ENCODE data around the gene ADRM1. TPM values are rescaled to one million over a fixed set of nuclear protein-coding genes. Genes with fewer than 3 reads are reported as not detected.

The ADRM1 gene, protein sequence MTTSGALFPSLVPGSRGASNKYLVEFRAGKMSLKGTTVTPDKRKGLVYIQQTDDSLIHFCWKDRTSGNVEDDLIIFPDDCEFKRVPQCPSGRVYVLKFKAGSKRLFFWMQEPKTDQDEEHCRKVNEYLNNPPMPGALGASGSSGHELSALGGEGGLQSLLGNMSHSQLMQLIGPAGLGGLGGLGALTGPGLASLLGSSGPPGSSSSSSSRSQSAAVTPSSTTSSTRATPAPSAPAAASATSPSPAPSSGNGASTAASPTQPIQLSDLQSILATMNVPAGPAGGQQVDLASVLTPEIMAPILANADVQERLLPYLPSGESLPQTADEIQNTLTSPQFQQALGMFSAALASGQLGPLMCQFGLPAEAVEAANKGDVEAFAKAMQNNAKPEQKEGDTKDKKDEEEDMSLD
- 166 TPM for polyA plus RNA-seq (2013, experiment 1 of 2)
- 164 TPM for polyA plus RNA-seq (2013, experiment 2 of 2)

DNA sequence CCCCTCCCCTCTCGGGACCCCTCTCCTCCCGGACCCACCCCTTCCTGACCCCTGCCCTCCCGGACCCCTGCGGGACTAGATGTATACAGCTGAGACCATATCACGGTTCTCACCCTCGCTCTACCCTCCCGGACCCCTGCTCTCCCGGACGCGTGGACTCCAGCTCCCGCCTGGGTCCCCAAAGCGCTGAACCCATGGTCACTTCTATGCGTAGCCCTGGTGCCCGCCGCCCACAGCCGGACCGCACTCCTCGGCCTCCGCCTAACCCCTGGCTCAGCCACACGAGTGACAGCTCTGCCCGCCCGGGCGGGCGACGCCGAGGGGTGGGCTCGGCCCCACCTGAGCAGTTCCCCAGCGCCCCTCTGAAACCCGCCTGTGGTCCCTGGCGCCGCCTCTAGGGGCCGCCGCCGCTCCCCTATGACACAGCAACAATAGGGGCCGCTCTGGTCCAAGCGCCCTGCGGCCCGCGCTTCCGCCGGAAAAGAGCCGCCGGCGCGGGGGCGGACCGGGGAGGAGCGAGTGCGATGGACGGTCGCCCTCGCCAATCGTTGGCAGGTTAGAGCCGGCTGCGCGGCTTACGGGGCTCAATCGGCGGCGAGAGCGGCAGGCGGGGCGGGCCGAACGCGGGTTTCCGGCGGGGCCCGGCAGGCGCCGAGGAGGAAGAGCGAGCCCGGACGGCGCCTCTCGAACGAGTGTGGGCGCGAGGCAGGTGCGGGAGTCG, at the start of gene ADRM1:
ADRM1 (plus strand) TSS at position 657 of the 721 bp plus-strand sequence. CDS start 572 bp downstream, outside the sequence.
- H3K79me2 ChIP-seq (ENCODE audit: control insufficient read depth, insufficient read depth, low read length) = peaks cover 33% of the 10 kb centered on the region
- peak within 1 kb of the TSS; percentile 96 for H3K18ac ChIP-seq (ENCODE audit: low read length)
- peak within 1 kb of the TSS; percentile 95 for H3K4ac ChIP-seq (ENCODE audit: low read depth, low read length)
- H4K5ac ChIP-seq (ENCODE audit: low read length) = no peak within 1 kb of the TSS
- peak within 1 kb of the TSS; percentile 39 for H4K8ac ChIP-seq (ENCODE audit: low read depth, low read length)
- H3K4me2 ChIP-seq (ENCODE audit: low read length) = peak within 1 kb of the TSS; percentile 97
- peak within 1 kb of the TSS; percentile 97 for H3K9ac ChIP-seq (ENCODE audit: low read length)
- H3K23ac ChIP-seq (ENCODE audit: low read length) = peak within 1 kb of the TSS; percentile 98
- H2BK15ac ChIP-seq (replicated peaks; ENCODE audit: low read depth) = peak within 1 kb of the TSS; percentile 78
- peak within 1 kb of the TSS; percentile 99 for H3K27ac ChIP-seq (ENCODE audit: low read depth, low read length)
- DNase-seq = peak; percentile 98
- H3K56ac ChIP-seq (ENCODE audit: low read length) = peak within 1 kb of the TSS; percentile 100
- no CpG with 5 or more reads among the region's 81 CpGs for WGBS (ENCODE audit: extremely low coverage, insufficient coverage, low lambda C conversion rate)
- H3K79me1 ChIP-seq (ENCODE audit: low read length) = peaks cover 4% of the 10 kb centered on the region
- H3K27me3 ChIP-seq (ENCODE audit: insufficient read depth, low read length, poor library complexity) = no peaks in the 10 kb centered on the region
- H3K4me1 ChIP-seq (ENCODE audit: control insufficient read depth, low read depth, low read length) = peaks cover 2% of the 10 kb centered on the region
- H2BK5ac ChIP-seq (ENCODE audit: low read length) = peak within 1 kb of the TSS; percentile 98
- H2AK5ac ChIP-seq (ENCODE audit: low read length) = no peak within 1 kb of the TSS
- peak within 1 kb of the TSS; percentile 63 for H2BK120ac ChIP-seq (ENCODE audit: low read depth, low read length)
- H3K36me3 ChIP-seq (ENCODE audit: control insufficient read depth, insufficient read depth, low read length) = peaks cover 10% of the 10 kb centered on the region
- H3K4me3 ChIP-seq (ENCODE audit: low read length) = peak within 1 kb of the TSS; percentile 76

DNA sequence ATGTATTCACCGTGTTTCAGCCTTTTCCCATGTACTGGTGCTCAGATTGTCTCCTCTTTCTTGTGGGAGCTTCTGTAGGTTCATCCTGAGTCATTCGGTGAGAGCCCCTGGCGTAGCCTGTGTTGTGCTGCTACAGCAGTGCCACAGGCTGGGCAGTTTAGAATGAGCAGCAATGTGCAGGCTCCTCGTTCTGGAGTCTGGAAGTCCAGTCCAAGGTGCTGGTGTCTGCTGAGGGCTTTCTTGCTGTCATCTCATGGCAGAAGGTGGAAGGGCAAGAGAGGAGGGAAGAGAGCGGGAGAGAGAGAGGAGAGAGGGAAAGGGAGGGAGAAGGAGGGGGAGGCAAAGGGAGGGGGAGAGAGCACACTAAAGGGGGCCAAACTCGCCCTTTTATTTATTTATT, 49.4 kb upstream of the ADRM1 start:
- no peak overlapping the region for H4K5ac ChIP-seq (ENCODE audit: low read length)
- H3K23ac ChIP-seq (ENCODE audit: low read length) = no peak overlapping the region
- H3K56ac ChIP-seq (ENCODE audit: low read length) = no peak overlapping the region
- H3K36me3 ChIP-seq (ENCODE audit: control insufficient read depth, insufficient read depth, low read length) = no peaks in the 10 kb centered on the region
- H3K27me3 ChIP-seq (ENCODE audit: insufficient read depth, low read length, poor library complexity) = no peaks in the 10 kb centered on the region
- no peak overlapping the region for H2BK120ac ChIP-seq (ENCODE audit: low read depth, low read length)
- H3K4me3 ChIP-seq (ENCODE audit: low read length) = no peak overlapping the region
- H3K79me2 ChIP-seq (ENCODE audit: control insufficient read depth, insufficient read depth, low read length) = peaks cover 11% of the 10 kb centered on the region
- no peak overlapping the region for H3K18ac ChIP-seq (ENCODE audit: low read length)
- H3K27ac ChIP-seq (ENCODE audit: low read depth, low read length) = no peak overlapping the region
- peaks cover 18% of the 10 kb centered on the region for H3K79me1 ChIP-seq (ENCODE audit: low read length)
- H4K8ac ChIP-seq (ENCODE audit: low read depth, low read length) = no peak overlapping the region
- no peak overlapping the region for H2BK15ac ChIP-seq (replicated peaks; ENCODE audit: low read depth)
- H3K4me2 ChIP-seq (ENCODE audit: low read length) = no peak overlapping the region
- H3K4me1 ChIP-seq (ENCODE audit: control insufficient read depth, low read depth, low read length) = no peaks in the 10 kb centered on the region
- no peak overlapping the region for H3K9ac ChIP-seq (ENCODE audit: low read length)
- no peak for DNase-seq
- H2AK5ac ChIP-seq (ENCODE audit: low read length) = no peak overlapping the region
- no peak overlapping the region for H3K4ac ChIP-seq (ENCODE audit: low read depth, low read length)
- H2BK5ac ChIP-seq (ENCODE audit: low read length) = no peak overlapping the region
- no CpG with 5 or more reads among the region's 6 CpGs for WGBS (ENCODE audit: extremely low coverage, insufficient coverage, low lambda C conversion rate)

DNA sequence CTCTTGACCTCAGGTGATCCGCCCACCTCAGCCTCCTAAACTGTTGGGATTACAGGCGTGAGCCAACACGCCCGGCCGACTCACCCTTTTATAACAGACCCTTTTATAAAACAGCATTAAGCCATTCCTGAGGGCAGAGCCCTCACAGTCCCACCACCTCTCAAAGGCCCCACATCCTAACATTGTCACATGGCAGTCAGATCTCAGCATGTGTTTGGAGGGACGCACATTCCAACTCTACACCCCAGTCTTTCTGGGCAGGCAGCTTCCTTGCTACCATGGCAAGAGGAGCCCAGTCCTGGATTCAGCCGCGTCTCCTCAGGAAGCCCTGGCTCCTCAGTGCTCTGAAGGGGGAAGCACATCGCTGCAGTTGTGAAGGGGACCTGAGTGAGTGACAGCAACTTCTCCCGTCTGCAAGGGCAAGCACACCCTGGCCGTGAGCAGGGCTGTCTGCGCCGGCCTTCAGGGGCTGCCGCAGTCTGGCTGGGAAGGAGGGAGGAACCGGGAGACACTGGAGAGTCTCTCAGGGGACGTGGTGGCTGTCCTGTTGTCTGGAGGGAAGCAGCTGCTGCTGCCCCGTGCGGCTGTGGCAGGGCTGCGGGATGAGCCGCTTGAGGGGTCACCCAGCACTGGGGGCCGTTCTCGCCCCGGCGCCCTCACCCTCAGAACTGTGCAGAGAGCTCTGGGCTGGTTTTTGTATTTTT, 48.6 kb upstream of the ADRM1 start:
- no peak overlapping the region for H2BK120ac ChIP-seq (ENCODE audit: low read depth, low read length)
- no peak overlapping the region for H3K4me3 ChIP-seq (ENCODE audit: low read length)
- no peak overlapping the region for H2BK15ac ChIP-seq (replicated peaks; ENCODE audit: low read depth)
- H3K9ac ChIP-seq (ENCODE audit: low read length) = no peak overlapping the region
- no peak overlapping the region for H2AK5ac ChIP-seq (ENCODE audit: low read length)
- no peak for DNase-seq
- no peak overlapping the region for H4K5ac ChIP-seq (ENCODE audit: low read length)
- no peak overlapping the region for H3K4me2 ChIP-seq (ENCODE audit: low read length)
- no peak overlapping the region for H3K23ac ChIP-seq (ENCODE audit: low read length)
- peaks cover 7% of the 10 kb centered on the region for H3K79me2 ChIP-seq (ENCODE audit: control insufficient read depth, insufficient read depth, low read length)
- H3K4ac ChIP-seq (ENCODE audit: low read depth, low read length) = no peak overlapping the region
- H3K27me3 ChIP-seq (ENCODE audit: insufficient read depth, low read length, poor library complexity) = no peaks in the 10 kb centered on the region
- no peak overlapping the region for H3K27ac ChIP-seq (ENCODE audit: low read depth, low read length)
- H3K56ac ChIP-seq (ENCODE audit: low read length) = peak overlapping the region; percentile 56
- H2BK5ac ChIP-seq (ENCODE audit: low read length) = no peak overlapping the region
- peaks cover 16% of the 10 kb centered on the region for H3K79me1 ChIP-seq (ENCODE audit: low read length)
- no peak overlapping the region for H3K18ac ChIP-seq (ENCODE audit: low read length)
- no peaks in the 10 kb centered on the region for H3K4me1 ChIP-seq (ENCODE audit: control insufficient read depth, low read depth, low read length)
- WGBS (ENCODE audit: extremely low coverage, insufficient coverage, low lambda C conversion rate) = no CpG with 5 or more reads among the region's 24 CpGs
- H3K36me3 ChIP-seq (ENCODE audit: control insufficient read depth, insufficient read depth, low read length) = no peaks in the 10 kb centered on the region
- no peak overlapping the region for H4K8ac ChIP-seq (ENCODE audit: low read depth, low read length)

DNA sequence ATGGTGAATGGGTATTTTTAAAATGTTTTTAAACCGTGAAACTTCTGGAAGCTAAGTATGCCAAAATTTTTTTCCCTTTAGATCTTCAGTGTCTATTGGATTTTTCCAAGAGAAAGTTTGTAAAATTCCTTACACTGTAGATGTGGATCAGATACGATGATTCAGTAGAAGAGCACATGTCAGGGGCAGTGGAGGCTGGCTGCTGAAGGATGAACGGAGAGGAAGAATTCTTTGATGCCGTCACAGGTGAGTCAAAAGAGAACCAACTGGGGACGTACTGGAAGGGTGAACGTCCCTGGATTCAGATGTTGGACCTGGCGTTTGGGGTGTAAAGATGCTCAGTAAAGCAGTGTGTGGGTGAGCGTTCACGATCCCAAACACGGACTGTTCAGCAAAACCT, 46.8 kb upstream of the ADRM1 start:
- Histone ChIP-seq H3K4me2 (ENCODE audit: low read length) (no peak overlapping the region), H3K79me1 (ENCODE audit: low read length) (peaks cover 11% of the 10 kb centered on the region), H4K5ac (ENCODE audit: low read length) (no peak overlapping the region), H3K4me3 (ENCODE audit: low read length) (no peak overlapping the region), H2BK15ac (replicated peaks; ENCODE audit: low read depth) (no peak overlapping the region), H3K27me3 (ENCODE audit: insufficient read depth, low read length, poor library complexity) (no peaks in the 10 kb centered on the region), H3K27ac (ENCODE audit: low read depth, low read length) (no peak overlapping the region), H3K56ac (ENCODE audit: low read length) (no peak overlapping the region), H3K9ac (ENCODE audit: low read length) (no peak overlapping the region), H3K4me1 (ENCODE audit: control insufficient read depth, low read depth, low read length) (no peaks in the 10 kb centered on the region), H3K79me2 (ENCODE audit: control insufficient read depth, insufficient read depth, low read length) (peaks cover 7% of the 10 kb centered on the region), H3K4ac (ENCODE audit: low read depth, low read length) (no peak overlapping the region), H3K18ac (ENCODE audit: low read length) (no peak overlapping the region), H2BK5ac (ENCODE audit: low read length) (no peak overlapping the region), H2BK120ac (ENCODE audit: low read depth, low read length) (no peak overlapping the region), H4K8ac (ENCODE audit: low read depth, low read length) (no peak overlapping the region), H3K23ac (ENCODE audit: low read length) (no peak overlapping the region), H2AK5ac (ENCODE audit: low read length) (no peak overlapping the region), H3K36me3 (ENCODE audit: control insufficient read depth, insufficient read depth, low read length) (no peaks in the 10 kb centered on the region)
- DNase-seq = no peak
- 100% methylated on average over 1 of the region's 10 CpGs for WGBS (ENCODE audit: extremely low coverage, insufficient coverage, low lambda C conversion rate)

DNA sequence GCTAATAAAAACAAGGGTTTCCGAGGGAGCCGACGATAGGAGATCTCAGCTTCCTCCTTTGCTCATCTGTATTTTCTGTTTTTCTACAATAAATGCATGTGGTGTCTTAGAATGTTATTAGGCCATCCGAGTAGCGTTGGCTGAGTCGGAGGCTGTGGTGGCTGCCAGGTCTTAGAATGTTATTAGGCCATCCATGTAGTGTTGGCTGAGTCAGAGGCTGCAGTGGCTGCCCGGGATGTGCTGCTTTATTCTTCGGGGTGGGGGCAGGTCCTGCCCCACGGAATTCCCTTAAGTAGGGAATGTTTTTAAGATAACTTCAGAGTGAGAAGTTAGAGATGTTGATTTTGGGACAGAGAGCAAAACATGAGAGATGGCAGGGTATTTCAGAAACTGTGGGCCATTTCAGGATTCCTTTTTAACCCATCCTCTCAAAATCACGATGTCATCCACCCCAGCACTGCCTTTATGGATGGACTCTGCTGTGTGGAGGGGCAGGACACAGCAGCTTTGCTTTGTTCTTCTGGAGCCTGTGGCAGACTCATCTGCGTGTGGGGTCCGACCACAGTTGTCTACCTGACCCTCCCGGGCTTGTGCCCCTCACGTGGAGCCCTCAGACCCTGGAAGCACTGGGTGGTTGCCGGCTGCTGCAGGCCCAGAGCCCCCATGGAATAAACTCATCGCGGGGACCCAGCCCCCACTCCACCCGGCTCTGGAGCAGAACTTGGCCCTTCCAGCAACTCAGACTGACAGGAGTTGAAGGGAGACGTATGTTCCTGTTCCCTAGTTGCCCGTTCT, 44.1 kb upstream of the ADRM1 start:
- WGBS (ENCODE audit: extremely low coverage, insufficient coverage, low lambda C conversion rate) = no CpG with 5 or more reads among the region's 20 CpGs
- Histone ChIP-seq H3K79me1 (ENCODE audit: low read length) (peaks cover 2% of the 10 kb centered on the region), H4K8ac (ENCODE audit: low read depth, low read length) (no peak overlapping the region), H2BK5ac (ENCODE audit: low read length) (no peak overlapping the region), H3K4me1 (ENCODE audit: control insufficient read depth, low read depth, low read length) (no peaks in the 10 kb centered on the region), H3K56ac (ENCODE audit: low read length) (no peak overlapping the region), H3K4me2 (ENCODE audit: low read length) (no peak overlapping the region), H3K4ac (ENCODE audit: low read depth, low read length) (no peak overlapping the region), H4K5ac (ENCODE audit: low read length) (no peak overlapping the region), H3K79me2 (ENCODE audit: control insufficient read depth, insufficient read depth, low read length) (peaks cover 2% of the 10 kb centered on the region), H2BK120ac (ENCODE audit: low read depth, low read length) (no peak overlapping the region), H3K18ac (ENCODE audit: low read length) (no peak overlapping the region), H3K23ac (ENCODE audit: low read length) (no peak overlapping the region), H3K4me3 (ENCODE audit: low read length) (no peak overlapping the region), H2BK15ac (replicated peaks; ENCODE audit: low read depth) (no peak overlapping the region), H3K27ac (ENCODE audit: low read depth, low read length) (no peak overlapping the region), H2AK5ac (ENCODE audit: low read length) (no peak overlapping the region), H3K9ac (ENCODE audit: low read length) (no peak overlapping the region), H3K36me3 (ENCODE audit: control insufficient read depth, insufficient read depth, low read length) (no peaks in the 10 kb centered on the region), H3K27me3 (ENCODE audit: insufficient read depth, low read length, poor library complexity) (no peaks in the 10 kb centered on the region)
- DNase-seq = no peak
